Dermis blood vessel endothelial cell (primary cell): Measurements from ENCODE around the gene PCDHGA5. TPM values are rescaled to one million over a fixed set of nuclear protein-coding genes. Genes with fewer than 3 reads are reported as not detected.
"Not testable (repeated sequence)": the region's sequence is repeated elsewhere in the genome, so short reads cannot be mapped to it uniquely, and the experiment has no call there.

ENCODE experiments used
- DNase-seq: peaks from one replicate; pipeline ENCODE4 v3.0.0; 2010
- total RNA-seq: library from RNA; depleted of rRNA; stranded (reverse); fragments of >200 nt; gene quantifications from 2 replicates; pipeline ENCODE4 v1.2.3, GENCODE V29; 2014

Gene PCDHGA5
- total RNA-seq, 1 donor from 2014 or later, result 0.85 TPM

GRCh38 chr5:141388661-141389060 lies 24.7 kb downstream of the PCDHGA5 start:
- DNase-seq, result no peak

- DNase-seq, result no peak
These were observed 25.4 kb downstream of the PCDHGA5 start for GRCh38 chr5:141389153-141390042.

GRCh38 chr5:141392429-141393198 lies 28.7 kb downstream of the PCDHGA5 start, which contains the start of gene PCDHGA8:
PCDHGA8 (plus strand) TSS chr5:141392633; CDS start chr5:141392814, 181 bp downstream.
- no peak for DNase-seq

- DNase-seq, result no peak
These were observed 29.3 kb downstream of the PCDHGA5 start for GRCh38 chr5:141393267-141393666.

- not testable (repeated sequence) for DNase-seq
These were observed 30.6 kb downstream of the PCDHGA5 start for GRCh38 chr5:141394401-141395187.

GRCh38 chr5:141397756-141398551 lies 34.0 kb downstream of the PCDHGA5 start, which contains the start of gene PCDHGB5:
PCDHGB5 (plus strand) TSS chr5:141397947; CDS start chr5:141398128, 181 bp downstream.
- DNase-seq, result peak; percentile 68

GRCh38 chr5:141398608-141399007 lies 34.6 kb downstream of the PCDHGA5 start:
- DNase-seq, result no peak

DNA sequence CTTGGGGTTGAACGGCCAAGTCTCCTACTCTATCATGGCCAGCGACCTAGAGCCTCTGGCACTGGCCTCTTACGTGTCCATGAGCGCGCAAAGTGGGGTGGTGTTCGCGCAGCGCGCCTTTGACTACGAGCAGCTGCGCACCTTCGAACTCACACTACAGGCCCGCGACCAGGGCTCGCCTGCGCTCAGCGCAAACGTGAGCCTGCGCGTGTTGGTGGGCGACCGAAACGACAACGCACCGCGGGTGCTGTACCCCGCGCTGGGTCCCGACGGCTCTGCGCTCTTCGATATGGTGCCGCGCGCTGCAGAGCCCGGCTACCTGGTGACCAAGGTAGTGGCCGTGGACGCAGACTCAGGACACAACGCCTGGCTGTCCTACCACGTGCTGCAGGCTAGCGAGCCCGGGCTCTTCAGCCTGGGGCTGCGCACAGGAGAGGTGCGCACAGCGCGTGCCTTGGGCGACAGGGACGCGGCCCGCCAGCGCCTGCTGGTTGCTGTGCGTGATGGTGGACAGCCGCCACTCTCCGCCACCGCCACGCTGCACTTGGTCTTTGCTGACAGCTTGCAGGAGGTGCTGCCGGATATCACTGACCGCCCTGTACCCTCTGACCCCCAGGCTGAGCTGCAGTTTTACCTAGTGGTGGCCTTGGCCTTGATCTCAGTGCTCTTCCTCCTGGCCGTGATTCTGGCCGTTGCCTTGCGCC lies 35.7 kb downstream of the PCDHGA5 start:
- DNase-seq, result no peak

DNA sequence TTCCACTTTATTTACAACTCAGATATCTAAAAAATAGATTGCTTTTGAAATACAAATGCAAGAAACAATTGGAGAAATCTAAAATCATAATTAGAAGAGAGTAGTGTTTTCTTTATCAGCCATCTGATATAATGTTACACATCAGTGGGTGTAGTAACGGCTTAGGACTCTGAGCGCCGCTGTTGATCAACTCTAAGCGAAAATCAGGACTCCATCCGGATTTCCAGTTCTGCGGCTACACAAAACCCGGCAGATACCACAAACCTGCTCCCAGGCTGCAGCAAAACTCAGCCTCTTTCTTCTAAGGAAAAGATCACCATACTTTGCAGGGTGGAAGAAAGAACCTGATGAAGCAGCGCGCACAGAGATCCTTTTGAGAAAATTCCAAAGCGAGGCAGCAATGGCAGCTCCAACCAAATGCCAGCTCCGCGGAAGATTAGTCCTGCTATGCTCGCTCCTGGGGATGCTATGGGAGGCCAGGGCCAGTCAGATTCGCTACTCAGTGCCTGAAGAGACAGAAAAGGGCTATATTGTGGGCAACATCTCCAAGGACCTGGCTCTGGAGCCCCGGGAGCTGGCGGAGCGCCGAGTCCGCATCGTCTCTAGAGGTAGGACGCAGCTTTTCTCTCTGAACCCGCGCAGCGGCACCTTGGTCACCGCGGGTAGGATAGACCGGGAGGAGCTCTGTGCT lies 38.7 kb downstream of the PCDHGA5 start, which contains the start of gene PCDHGA9:
Gene PCDHGA9, plus strand, starts transcription at position 226 of the 691 bp plus-strand sequence. Its CDS starts 175 bp downstream, at position 401.
- DNase-seq, result peak; percentile 63

- no peak for DNase-seq
These were observed 39.4 kb downstream of the PCDHGA5 start for GRCh38 chr5:141403387-141403786.

DNA sequence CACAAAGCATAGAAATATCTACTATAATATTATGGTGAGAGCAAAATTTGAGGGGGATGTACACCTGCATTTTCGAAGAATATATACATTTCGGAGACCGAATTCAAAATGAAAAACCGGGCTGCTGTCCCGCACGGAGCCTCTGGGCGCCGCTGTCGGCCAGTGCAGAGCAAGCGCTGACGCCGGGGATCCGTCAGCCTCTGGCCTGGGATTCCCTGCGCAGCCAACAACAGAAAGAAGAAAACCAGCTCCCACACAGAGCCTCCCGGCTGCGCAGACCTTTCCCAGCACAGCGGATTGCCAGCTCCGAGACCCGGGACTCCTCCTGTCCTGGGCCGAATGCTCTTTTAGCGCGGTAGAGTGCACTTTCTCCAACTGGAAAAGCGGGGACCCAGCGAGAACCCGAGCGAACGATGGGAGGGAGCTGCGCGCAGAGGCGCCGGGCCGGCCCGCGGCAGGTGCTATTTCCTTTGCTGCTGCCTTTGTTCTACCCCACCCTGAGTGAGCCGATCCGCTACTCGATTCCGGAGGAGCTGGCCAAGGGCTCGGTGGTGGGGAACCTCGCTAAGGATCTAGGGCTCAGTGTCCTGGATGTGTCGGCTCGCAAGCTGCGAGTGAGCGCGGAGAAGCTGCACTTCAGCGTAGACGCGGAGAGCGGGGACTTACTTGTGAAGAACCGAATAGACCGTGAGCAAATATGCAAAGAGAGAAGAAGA lies 44.0 kb downstream of the PCDHGA5 start, which contains the start of gene PCDHGB6:
Gene PCDHGB6, plus strand, starts transcription at position 232 of the 716 bp plus-strand sequence. Its CDS starts 182 bp downstream, at position 414.
- DNase-seq, result peak; percentile 62

GRCh38 chr5:141409598-141410306 lies 45.8 kb downstream of the PCDHGA5 start:
- DNase-seq, result no peak

GRCh38 chr5:141411575-141411974 lies 47.6 kb downstream of the PCDHGA5 start:
- no peak for DNase-seq

DNA sequence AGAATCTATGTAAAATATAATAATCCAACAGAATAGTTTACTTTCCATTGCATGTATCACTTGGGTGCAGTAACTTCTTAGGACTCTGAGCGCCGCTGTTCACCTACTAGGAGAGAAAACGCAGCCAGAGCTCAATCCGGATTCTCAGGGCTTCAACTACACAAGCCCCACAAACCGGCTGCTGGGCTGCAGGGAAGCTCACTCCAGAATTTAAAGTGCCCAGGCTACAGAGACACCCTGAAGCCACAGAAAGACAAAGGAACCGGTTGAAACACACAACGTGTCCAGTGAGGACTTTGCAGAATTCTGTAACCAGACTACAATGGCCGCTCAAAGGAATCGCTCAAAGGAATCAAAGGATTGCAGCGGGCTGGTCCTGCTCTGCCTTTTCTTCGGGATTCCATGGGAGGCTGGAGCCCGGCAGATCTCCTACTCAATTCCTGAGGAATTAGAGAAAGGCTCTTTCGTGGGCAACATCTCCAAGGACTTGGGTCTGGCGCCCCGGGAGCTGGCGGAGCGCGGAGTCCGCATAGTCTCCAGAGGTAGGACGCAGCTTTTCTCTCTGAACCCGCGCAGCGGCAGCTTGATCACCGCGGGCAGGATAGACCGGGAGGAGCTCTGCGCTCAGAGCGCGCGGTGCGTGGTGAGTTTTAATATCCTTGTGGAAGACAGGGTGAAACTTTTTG lies 49.0 kb downstream of the PCDHGA5 start, which contains the start of gene PCDHGA10:
Gene PCDHGA10, plus strand, starts transcription at position 134 of the 686 bp plus-strand sequence. Its CDS starts 189 bp downstream, at position 323.
- DNase-seq, result peak; percentile 83

- no peak for DNase-seq
These were observed 49.6 kb downstream of the PCDHGA5 start for GRCh38 chr5:141413540-141414069.

DNA sequence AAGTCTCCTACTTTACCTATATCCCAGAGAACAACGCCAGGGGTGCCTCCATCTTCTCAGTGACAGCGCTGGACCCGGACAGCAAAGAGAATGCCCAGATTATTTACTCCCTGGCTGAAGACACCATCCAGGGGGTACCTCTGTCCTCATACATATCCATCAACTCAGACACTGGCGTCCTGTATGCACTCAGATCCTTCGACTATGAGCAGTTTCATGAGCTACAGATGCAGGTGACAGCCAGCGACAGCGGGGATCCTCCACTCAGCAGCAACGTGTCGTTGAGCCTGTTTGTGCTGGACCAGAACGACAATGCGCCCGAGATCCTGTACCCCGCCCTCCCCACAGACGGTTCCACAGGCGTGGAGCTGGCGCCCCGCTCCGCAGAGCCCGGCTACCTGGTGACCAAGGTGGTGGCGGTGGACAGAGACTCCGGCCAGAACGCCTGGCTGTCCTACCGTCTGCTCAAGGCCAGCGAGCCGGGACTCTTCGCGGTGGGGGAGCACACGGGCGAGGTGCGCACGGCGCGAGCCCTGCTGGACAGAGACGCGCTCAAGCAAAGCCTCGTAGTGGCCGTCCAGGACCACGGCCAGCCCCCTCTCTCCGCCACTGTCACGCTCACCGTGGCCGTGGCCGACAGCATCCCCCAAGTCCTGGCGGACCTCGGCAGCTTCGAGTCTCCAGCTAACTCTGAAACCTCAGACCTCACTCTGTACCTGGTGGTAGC lies 50.7 kb downstream of the PCDHGA5 start:
- not testable (repeated sequence) for DNase-seq

DNA sequence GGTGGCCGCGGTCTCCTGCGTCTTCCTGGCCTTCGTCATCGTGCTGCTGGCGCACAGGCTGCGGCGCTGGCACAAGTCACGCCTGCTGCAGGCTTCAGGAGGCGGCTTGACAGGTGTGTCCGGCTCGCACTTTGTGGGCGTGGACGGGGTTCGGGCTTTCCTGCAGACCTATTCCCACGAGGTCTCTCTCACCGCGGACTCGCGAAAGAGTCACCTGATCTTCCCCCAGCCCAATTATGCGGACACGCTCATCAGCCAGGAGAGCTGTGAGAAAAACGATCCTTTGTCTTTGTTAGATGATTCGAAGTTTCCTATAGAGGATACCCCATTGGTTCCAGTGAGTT lies 51.3 kb downstream of the PCDHGA5 start:
- DNase-seq, result not testable (repeated sequence)
